Coronary artery (tissue), 2 donors: ENCODE results near the gene ZNF521.

Experiments
- DNase-seq: peaks from one replicate; pipeline ENCODE4 v3.0.0-alpha.2; 2017; ENCODE audit warnings: low spot score
- H3K27ac ChIP-seq, 2 donors: fragments of 200-600 bp; sonication (generic); one replicate each; pipeline ENCODE4 v1.5.1; 2016 to 2019
- H3K4me3 ChIP-seq: fragments of 200-600 bp; sonication (generic); 2 replicates; pipeline ENCODE4 v1.5.1; 2016; ENCODE audit warnings: mild to moderate bottlenecking, moderate library complexity
- CTCF ChIP-seq: fragments of 200-600 bp; sonication (generic); IDR thresholded peaks from one replicate; pipeline ENCODE4 v1.5.1; 2019; ENCODE audit warnings: antibody characterized with exemption

Gene ZNF521

GRCh38 chr18:25167612-25168410, 184.2 kb downstream of the ZNF521 start:
- H3K4me3 ChIP-seq, result no peak overlapping the region
- no peak for DNase-seq
- TF ChIP-seq CTCF, result no peak
- H3K27ac ChIP-seq, result no peak overlapping the region

- no peak for DNase-seq
- no peak overlapping the region for H3K4me3 ChIP-seq
- no peak overlapping the region for H3K27ac ChIP-seq
- TF ChIP-seq CTCF, result no peak
These were observed 185.9 kb downstream of the ZNF521 start for GRCh38 chr18:25166113-25166512.

- DNase-seq, result no peak
- TF ChIP-seq CTCF, result no peak
- Histone ChIP-seq H3K27ac (peak overlapping the region in 1 of 2 donors; percentile 45), H3K4me3 (peak overlapping the region; percentile 71)
These were observed 186.8 kb downstream of the ZNF521 start for GRCh38 chr18:25164848-25165811.

- no peak for DNase-seq
- no peak for TF ChIP-seq CTCF
- H3K27ac ChIP-seq, result peak overlapping the region in 1 of 2 donors; percentile 45
- peak overlapping the region; percentile 71 for H3K4me3 ChIP-seq
These were observed 187.6 kb downstream of the ZNF521 start for GRCh38 chr18:25164211-25164847.

GRCh38 chr18:25153426-25153825, 198.5 kb downstream of the ZNF521 start:
- TF ChIP-seq CTCF, result no peak
- no peak for DNase-seq
- H3K4me3 ChIP-seq, result no peak overlapping the region
- no peak overlapping the region for H3K27ac ChIP-seq

GRCh38 chr18:25147877-25148488, 204.0 kb downstream of the ZNF521 start:
- TF ChIP-seq CTCF, result no peak
- no peak overlapping the region for H3K27ac ChIP-seq
- H3K4me3 ChIP-seq, result no peak overlapping the region
- DNase-seq, result no peak
